ENCODE measurements around the gene ASCL5.
"Not testable (repeated sequence)": the region's sequence is repeated elsewhere in the genome, so short reads cannot be mapped to it uniquely, and the experiment has no call there.

ASCL5 gene, protein sequence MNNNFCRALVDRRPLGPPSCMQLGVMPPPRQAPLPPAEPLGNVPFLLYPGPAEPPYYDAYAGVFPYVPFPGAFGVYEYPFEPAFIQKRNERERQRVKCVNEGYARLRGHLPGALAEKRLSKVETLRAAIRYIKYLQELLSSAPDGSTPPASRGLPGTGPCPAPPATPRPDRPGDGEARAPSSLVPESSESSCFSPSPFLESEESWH

DNA sequence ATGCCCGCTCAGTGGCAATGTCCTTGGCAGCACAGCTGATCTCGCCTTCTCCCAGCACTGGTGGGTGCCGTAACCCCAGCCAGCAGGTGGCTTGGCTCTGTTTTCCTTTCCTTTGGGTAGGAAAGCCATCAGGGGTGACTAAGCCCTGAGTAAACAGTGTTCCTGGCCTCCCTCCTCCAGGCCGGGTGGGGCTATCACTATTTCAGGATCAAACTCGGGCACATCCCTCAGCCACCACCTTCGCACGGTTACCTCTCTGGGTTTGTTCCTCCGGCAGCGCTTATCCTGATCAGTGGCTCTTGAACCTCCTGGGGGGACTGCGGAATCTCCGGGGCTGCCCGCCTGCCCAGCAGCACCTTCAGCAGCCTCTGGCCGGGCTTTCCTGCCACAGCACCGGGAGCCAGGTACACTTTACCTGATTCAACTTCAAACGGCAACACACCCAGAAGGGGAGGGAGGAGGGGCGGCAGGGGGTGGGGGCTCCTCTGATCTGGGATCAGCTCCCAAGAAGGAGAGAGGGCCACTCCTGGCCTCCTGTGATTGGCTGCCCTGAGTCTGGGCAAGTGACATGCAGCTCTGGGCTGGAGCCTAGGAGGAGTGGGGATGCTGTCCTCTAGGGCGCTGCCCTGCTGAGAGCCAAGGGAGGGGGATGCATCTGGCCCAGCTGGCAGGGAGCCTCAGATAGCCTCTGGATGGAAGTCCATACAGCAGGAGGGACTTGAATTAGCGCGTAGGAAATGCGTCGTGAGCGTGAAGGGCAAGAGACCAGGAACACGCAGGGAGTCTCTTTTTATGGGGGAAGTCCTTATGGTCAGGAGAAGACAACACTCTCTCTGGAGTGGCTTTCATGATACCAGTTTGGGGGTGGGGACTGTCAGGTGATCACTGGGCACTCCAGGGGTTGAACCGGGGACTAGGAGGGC, at the start of gene ASCL5:
Gene ASCL5, minus strand, starts transcription at position 353 of the 923 bp plus-strand sequence. CDS start 11,812 bp downstream, outside the sequence.
- in situ Hi-C loops (cut with HindIII; ENCODE audit: low sequenced_read_pairs) = no loop called here

DNA sequence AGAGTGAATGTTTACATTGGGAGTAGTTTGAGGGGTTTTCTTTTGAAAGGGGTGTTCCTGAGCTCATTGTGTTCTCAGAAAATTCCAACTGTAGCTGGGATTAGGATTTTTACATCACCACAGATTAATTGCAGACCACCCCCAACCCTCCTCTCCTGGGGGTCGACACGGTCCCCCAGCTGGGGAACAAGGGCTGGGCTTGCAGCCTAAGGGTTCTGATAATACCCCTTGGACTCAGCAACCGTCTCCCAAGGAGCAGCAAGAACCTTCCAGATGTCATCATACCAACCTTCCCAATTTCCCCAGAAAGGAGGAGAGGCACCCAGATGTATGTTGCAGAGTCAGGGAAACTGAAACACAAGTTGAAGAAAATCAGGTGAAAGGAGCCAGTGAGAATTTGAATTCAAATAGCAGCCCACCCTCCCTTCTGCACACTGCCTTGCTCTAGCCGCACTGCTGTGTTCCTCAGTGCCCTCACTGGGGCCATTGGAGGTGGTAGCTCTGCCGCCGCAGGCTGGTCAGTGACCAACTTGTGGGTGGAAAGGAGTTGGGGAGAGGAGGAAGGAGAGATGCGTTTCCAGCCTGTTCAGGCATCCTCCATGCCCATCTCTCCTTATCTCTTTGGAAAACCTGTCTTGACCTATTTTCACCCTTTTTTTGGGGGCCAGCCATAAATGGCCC, 49.0 kb upstream of the ASCL5 start:
- in situ Hi-C loops (cut with HindIII; ENCODE audit: low sequenced_read_pairs) = no loop called here

DNA sequence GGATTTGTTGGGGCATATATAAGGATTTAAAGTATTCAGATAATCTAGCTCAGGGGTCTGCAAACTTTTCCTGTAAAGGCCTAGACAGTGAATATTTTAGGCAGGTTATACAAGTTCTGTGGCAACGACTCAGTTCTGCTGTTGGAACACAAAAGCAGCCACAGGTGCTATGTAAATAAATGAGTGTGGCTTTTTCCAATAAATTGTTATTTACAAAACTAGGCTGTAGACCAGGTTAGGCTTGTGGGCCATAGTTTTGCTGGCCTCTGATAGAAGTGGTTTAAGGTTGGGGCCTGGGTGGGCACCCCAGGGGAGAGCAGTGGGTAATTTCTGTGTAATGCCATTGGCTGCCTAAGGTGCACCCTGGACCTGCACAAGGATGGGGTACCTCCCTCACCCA, 46.8 kb upstream of the ASCL5 start:
- in situ Hi-C loops (cut with HindIII; ENCODE audit: low sequenced_read_pairs) = no loop called here

DNA sequence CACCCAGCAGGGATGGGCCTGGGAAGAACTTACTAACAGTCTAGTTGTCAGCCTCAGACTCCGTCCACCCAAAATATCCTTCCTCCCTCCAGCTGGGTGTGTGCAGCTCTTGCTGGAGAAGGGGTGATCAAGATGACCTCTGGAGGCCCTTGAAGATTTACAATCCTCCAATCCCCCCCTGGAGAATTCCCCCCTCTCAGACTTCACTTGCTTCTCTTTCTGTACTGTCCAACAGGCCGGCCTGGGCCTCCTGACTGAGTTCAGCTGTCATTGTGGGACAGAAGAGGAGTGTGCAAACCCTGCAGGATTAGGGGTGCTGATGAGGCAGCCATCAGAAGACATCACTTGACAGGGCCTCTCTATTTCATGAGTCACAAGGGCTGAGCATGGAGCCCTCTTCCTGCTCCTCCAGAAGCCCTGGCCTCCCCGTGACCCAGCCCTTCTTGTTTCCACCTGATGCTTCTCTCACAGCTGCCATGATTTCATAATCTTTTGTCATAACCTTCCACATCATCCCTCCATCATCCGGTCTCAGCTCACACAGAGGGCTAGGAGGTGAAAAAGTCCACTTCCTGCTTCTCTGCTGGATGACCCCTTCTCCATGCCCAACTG, 46.1 kb upstream of the ASCL5 start:
- in situ Hi-C loops (cut with HindIII; ENCODE audit: low sequenced_read_pairs) = no loop called here

DNA sequence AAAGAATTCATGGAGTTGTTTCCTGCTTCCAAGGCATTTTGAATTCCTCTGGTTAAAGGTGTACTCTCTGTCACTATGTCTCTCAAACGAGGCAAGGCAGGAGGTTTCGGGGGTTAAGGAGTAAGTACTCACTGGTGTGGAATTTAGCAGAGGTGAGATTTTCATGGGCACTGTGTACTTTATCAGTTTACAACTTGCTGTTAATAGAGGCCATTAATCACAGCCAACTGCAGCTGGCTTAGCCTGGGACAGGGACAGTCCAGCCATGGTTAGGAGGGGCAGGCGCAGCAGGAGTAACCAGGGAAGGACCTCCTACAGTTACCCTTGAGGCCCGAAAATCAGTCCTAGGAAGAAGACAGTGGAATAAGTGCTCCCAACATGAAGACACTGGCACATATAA, 45.3 kb upstream of the ASCL5 start:
- in situ Hi-C loops (cut with HindIII; ENCODE audit: low sequenced_read_pairs) = no loop called here

DNA sequence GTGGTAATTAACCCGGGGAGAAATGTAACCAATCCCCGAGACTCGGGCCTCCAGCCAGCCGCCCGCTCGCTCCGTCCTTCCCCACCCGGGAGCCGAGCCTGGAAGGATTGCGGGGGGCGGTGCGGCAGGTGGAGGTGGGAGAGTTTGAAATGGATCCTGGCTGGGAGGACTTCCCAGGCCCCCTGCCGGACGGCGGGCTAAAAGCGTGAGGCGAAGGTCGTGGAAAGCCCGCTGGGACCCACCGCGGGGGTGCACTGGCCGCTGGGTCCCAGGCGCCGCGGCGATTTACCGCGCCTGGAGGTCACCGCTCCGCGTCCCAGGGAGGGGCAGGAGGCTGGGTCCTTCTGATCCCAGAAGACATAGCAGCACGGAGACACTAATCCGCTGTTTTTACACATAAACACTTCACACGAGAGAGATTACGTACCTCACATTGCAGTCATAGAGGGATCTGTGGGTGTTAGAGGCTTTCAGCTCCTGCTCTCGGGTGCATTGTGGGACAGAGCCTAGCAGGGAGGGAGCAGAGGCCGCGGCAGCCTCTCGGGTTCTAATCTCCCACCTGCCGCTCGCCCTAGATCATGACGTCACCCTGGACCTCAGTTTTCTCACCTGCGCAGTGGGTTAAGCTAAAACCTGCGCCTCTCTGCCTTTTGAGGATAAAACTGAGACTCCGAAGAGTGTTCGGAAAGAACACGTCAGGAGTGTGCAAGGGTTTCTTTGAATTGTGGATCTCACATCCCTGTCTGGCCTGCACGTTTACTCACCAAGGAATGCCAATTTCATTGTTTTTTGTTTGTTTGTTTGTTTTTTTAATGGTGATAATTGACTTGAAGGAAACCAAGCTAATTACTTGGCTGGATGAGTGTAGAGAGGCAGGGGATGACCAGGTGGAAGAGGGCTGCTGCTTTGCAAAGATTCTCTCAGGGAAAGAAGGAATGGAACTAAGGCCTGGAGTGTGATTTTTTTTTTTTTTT, 44.4 kb upstream of the ASCL5 start:
- in situ Hi-C loops (cut with HindIII; ENCODE audit: low sequenced_read_pairs) = no loop called here

DNA sequence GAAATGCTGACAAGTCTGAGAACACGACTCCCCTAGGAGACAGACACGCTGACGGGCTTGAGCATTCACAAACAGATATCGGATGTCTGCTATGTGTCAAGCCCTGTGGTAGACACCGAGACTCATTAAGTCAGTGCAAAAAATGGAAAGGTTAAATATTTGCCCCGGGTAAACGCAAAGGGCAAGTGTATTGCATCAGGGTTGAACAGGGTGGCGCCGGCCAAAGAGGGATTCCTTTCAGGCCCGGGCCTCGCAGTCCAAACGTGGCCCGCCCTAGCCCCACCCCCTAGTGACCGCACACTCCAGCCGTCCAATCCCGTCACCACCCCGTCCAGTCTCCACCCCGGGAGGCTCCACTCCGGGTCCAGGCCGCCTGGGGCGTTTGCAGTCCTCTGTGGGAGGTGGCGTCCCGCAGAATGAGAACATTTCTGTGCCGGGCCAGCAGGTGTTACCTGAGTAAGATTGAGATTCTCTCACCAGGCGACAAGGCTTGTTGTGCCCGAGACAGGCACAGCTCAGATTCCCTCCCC, 43.6 kb upstream of the ASCL5 start:
- in situ Hi-C loops (cut with HindIII; ENCODE audit: low sequenced_read_pairs) = no loop called here

DNA sequence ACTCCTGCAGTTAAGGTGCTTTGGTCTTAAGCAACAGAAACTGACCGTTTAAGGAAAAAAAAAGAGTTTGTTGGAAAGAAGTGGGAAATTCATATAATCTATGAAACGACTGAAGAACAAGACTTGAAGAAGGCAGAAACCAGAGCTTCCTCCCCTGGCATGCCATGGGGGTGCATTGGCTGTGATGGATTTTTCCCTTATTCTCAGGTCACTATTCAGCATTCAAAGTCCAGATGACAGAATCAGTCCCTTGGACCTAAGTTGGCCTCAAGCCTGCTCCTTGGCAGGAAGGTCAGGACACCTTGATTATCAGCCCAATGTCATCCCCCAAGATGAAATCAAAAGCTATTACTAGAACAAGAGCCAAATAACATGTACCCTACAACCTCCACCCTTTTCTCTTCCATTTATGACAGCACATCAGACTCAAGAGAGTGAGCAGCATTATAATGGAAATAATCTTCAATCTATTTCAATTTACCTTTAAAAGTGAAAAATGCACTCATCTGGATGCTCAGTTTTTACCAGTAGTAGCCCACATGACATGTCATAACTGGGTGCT, 43.1 kb upstream of the ASCL5 start:
- in situ Hi-C loops (cut with HindIII; ENCODE audit: low sequenced_read_pairs) = no loop called here

DNA sequence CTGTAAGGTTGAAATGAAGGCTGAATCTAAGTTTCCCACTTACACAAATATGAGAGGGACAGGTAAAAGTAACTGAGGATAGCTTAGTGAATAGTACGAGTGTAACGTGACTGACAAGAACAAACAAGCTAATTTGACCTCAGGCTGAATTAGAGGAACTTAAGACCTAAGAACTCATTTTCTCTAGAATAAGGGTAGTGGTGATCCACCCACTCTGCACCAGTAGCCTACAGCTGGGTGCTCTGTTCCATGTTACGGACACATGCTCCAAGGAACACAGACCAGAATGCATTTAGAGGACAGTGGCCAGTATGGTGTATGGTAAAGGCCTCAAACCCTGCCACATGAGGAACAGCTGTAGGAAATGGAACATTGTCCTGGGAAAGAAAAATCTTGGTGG, 42.2 kb upstream of the ASCL5 start:
- in situ Hi-C loops (cut with HindIII; ENCODE audit: low sequenced_read_pairs) = no loop called here

DNA sequence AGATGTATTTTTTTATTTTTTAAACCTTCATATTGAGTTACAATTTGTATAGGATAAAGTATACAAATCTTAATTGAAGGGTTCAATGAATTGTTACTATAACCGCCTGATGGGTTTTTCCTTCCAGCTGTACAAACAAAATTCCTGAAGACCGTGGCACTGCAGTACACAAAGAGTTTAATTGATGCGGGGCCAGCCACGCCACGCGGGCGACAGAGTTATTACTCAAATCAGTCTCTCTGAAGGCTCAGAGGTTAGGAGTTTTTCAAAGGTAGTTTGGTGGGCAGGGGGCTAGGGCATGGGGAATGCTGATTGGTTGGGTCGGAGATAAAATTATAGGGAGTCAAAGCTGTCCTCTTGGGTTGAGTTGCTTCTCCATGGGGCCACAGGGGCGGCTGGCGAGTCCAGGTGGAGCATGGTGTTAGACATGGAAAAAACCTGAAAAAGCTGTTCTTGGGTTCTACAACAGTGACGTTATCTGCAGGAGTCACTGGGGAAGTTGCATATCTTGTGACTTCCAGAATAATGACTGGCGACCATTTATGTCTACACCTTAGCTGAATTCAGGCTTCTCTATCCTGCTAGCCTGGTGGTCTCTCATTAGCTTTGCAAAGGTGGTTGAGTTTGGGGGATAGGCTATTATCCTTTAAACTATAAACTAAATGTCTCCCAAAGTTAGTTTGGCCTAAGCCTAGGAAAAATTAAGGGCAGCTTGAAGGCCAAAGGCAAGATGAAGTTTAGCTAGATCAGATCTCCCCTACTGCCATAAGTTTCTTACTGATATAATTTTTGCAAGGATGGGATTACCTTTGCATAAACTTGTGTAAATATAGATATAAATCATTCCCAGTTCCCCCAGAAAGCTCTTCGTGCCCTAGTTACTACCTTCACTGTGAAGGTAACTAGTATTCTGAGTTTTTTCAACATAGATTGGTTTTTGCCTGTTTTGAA, 40.3 kb upstream of the ASCL5 start:
- in situ Hi-C loops (cut with HindIII; ENCODE audit: low sequenced_read_pairs) = no loop called here

DNA sequence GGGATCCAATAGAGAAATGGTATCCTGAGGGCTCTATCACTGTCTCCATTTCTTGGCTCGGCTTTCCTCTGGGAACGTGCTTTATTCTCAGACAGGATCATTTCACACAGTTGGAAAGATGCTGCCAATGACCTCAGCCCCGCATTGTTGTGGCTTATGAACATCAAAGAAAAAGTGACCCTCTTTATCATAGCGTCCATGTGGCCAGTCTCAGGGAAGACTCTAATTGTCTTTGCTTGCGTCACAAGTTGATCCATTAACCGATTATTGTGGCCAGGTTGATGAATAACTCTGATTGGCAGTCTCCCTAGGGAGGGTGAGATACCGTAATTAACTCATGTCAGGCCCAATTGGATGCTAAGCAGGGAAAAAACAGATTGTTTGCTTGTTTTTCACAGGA, 37.7 kb upstream of the ASCL5 start:
- in situ Hi-C loops (cut with HindIII; ENCODE audit: low sequenced_read_pairs) = no loop called here

DNA sequence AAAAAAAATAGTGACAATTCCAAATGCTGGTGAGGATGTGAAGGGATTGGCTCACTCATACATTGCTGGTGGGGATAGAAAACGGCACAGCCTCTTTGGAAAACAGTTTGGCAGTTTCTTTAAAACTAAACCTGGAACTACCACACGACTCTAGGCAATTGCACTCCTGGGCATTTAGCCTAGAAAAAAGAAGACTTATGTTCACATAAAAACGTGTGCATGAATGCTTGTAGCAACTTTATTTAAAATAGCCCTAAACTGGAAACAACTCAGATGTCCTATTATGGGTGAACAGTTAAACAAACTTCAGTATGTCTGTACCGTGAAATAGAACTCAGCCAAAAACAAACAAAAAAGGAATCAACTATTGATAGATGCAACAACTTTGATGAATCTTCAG, 36.7 kb upstream of the ASCL5 start:
- in situ Hi-C loops (cut with HindIII; ENCODE audit: low sequenced_read_pairs) = no loop called here

DNA sequence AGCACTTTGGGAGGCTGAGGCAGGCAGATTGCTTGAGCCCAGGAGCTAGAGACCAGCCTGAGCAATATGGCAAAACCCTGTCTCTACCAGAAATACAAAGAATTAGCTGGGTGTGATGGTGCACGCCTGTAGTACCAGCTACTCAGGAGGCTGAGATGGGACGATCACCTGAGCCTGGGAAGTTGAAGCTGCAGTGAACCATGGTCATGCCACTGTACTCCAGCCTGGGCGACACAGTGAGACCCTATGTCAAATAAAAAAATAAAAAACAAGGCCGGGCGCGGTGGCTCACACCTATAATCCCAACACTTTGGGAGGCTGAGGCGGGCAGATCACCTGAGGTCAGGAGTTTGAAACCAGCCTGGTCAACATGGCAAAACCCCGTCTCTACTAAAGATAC, 36.1 kb upstream of the ASCL5 start:
- in situ Hi-C loops (cut with HindIII; ENCODE audit: low sequenced_read_pairs) = not testable (repeated sequence)

DNA sequence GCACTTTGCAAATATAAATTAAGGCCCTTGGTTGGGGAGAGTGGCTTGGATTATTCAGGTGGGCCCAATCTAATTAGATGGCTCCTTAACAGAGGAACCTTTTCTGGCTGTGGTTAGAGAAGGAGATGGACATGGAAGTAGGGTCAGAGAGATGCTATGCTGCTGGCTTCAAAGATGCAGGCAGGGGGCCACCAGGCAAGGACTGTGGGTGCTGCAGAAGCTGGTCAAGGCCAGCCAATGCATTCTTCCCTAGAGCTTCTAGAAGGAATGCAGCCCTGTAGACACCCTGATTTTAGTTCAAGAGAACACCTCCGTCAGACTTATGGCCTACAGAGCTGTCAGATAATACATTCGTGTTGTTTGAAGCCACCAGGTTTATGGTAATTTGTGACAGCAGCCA, 31.0 kb upstream of the ASCL5 start:
- in situ Hi-C loops (cut with HindIII; ENCODE audit: low sequenced_read_pairs) = loop anchor here (5.0 kb wide), 2 partner anchors 69 to 144 kb away; no protein-coding TSS in a partner anchor

DNA sequence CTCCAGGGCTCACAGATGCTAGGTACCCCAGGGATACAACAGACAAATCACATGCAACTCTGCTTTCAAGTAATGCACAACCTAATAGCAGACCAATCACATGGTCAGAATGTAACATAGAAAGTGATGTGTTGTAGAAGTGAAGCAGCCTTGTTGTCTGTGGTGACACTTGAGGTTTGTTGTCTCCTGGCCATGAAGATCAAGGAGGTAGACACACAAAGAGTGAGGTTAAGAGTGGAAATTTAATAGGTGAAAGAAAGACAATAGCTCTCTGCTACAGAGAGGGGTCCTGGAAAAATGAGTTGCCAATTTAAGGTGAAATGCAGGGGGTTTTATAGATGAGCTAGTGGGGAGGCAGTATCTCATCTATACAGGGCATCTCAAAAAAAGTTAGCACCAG, 29.8 kb upstream of the ASCL5 start:
- in situ Hi-C loops (cut with HindIII; ENCODE audit: low sequenced_read_pairs) = loop anchor here (5.0 kb wide), 2 partner anchors 70 to 145 kb away; no protein-coding TSS in a partner anchor

DNA sequence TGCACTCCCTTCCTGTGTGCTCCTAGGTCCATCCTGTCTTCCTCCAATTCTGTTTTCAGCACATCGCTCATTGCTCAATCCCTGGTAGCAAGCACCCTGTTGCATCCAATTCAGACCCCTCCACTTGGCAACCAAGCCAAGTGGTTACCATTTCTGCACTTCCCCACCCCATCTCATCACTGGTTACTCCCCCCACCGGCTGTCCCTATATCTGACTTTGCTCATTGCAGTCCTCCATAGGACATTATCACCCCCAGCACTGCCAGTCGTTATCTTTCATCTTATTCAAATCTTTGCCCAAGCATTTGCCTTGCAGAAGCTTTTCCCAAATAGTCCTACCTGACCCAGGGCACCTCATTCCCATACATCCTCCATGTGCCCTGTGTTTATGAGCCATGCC, 29.4 kb upstream of the ASCL5 start:
- in situ Hi-C loops (cut with HindIII; ENCODE audit: low sequenced_read_pairs) = loop anchor here (5.0 kb wide), 2 partner anchors 71 to 146 kb away; no protein-coding TSS in a partner anchor

DNA sequence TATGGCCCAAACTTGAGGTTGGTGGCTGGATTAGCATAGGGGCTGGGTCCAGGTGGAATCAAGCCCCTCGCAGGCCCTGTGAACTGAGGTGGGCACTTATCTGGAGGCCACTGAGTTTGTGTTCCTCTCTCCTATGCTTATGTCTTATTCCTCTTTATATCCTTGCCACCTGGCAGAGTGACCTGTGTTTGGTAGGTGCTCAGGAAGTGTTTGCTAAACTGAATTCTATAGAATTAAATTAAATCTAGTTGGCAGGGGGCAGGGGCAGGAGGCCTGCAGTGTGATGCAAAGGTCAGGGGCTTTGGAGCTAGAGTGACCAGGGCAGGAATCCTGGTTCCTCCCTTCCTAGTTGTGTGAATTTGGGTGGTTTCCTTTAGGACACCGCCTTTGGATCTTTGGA, 28.4 kb upstream of the ASCL5 start:
- in situ Hi-C loops (cut with HindIII; ENCODE audit: low sequenced_read_pairs) = loop anchor here (5.0 kb wide), 2 partner anchors 72 to 147 kb away; no protein-coding TSS in a partner anchor

Data from DLD1 (cell line).